GM03348 (cell line): Measurements from ENCODE around the gene DERL3.

ENCODE experiments used
- DNase-seq: peaks from one replicate; pipeline ENCODE4 v3.0.0; 2012; ENCODE audit warnings: low spot score

Gene DERL3

GRCh38 chr22:23831261-23831660 lies 7.5 kb downstream of the DERL3 start:
- no peak for DNase-seq

GRCh38 chr22:23829845-23830372 lies 8.9 kb downstream of the DERL3 start:
- DNase-seq: peak; percentile 50

- no peak for DNase-seq
These were observed 9.8 kb downstream of the DERL3 start for GRCh38 chr22:23828800-23829680.

GRCh38 chr22:23827351-23827995 lies 11.3 kb downstream of the DERL3 start:
- no peak for DNase-seq

- DNase-seq: peak; percentile 48
These were observed 12.1 kb downstream of the DERL3 start for GRCh38 chr22:23826510-23827350.

- DNase-seq: no peak
These were observed 13.4 kb downstream of the DERL3 start for GRCh38 chr22:23825246-23825905.

GRCh38 chr22:23824476-23825245 lies 14.1 kb downstream of the DERL3 start:
- no peak for DNase-seq

GRCh38 chr22:23823331-23823791 lies 15.4 kb downstream of the DERL3 start:
- DNase-seq: no peak

GRCh38 chr22:23822101-23822671 lies 16.6 kb downstream of the DERL3 start:
- no peak for DNase-seq

- DNase-seq: no peak
These were observed 18.0 kb downstream of the DERL3 start for GRCh38 chr22:23820748-23821211.

GRCh38 chr22:23818541-23818940 lies 20.3 kb downstream of the DERL3 start:
- no peak for DNase-seq

- no peak for DNase-seq
These were observed 21.7 kb downstream of the DERL3 start for GRCh38 chr22:23817146-23817545.

- DNase-seq: no peak
These were observed 22.4 kb downstream of the DERL3 start for GRCh38 chr22:23816156-23816976.

- DNase-seq: no peak
These were observed 23.2 kb downstream of the DERL3 start for GRCh38 chr22:23815541-23816155.

- DNase-seq: no peak
These were observed 26.4 kb downstream of the DERL3 start for GRCh38 chr22:23812378-23812777.

GRCh38 chr22:23806837-23807236 lies 32.0 kb downstream of the DERL3 start:
- no peak for DNase-seq

- no peak for DNase-seq
These were observed 34.0 kb downstream of the DERL3 start for GRCh38 chr22:23804781-23805291.

GRCh38 chr22:23803001-23803819 lies 35.6 kb downstream of the DERL3 start:
- no peak for DNase-seq
